ENCODE data around the gene PDCL2. TPM values are rescaled to one million over a fixed set of nuclear protein-coding genes. Genes with fewer than 3 reads are reported as not detected.
"Not testable (repeated sequence)": the region's sequence is repeated elsewhere in the genome, so short reads cannot be mapped to it uniquely, and the experiment has no call there.

PDCL2 gene
- polyA plus RNA-seq, 3 donors: not detected

- H3K36me3 ChIP-seq (replicated peaks in 1 of 2; ENCODE audit: control insufficient read depth in 1 of 2, insufficient read depth in 2 of 2, low read length in 2 of 2): no peaks in the 10 kb centered on the region
- intact Hi-C loops (cut with micrococcal nuclease): no loop called here
- H3K4me2 ChIP-seq (replicated peaks; ENCODE audit: extremely low read depth, low read length, poor library complexity, severe bottlenecking): peak overlapping the region; percentile 5
- no peaks in the 10 kb centered on the region for H3K36me3 Mint-ChIP-seq
- no peak overlapping the region for H3K27ac ChIP-seq (ENCODE audit: low read depth in 1 of 2, low read length in 2 of 2)
- DNase-seq: peak in 1 of 3 donors; percentile 12
- no peak overlapping the region for H3K4me3 ChIP-seq (replicated peaks in 1 of 3; ENCODE audit: low read depth in 2 of 3, low read length in 3 of 3)
- no peak overlapping the region for H2AFZ ChIP-seq (ENCODE audit: insufficient read depth, low read depth, low read length, poor library complexity, severe bottlenecking)
- no peak overlapping the region for H3K9ac ChIP-seq (ENCODE audit: insufficient read depth, low read length, poor library complexity, severe bottlenecking)
- H3K27ac Mint-ChIP-seq: no peak overlapping the region
- peaks cover 0 to 3% of the 10 kb centered on the region in 2 donors for H3K27me3 ChIP-seq (ENCODE audit: control insufficient read depth in 2 of 2, insufficient read depth in 2 of 2, low read length in 2 of 2)
- H3K79me2 ChIP-seq (ENCODE audit: insufficient read depth, low read length): no peaks in the 10 kb centered on the region
- H3K27me3 Mint-ChIP-seq (ENCODE audit: low read depth in 3 of 3): peaks cover 7 to 26% (median 17%) of the 10 kb centered on the region in 3 donors
- H3K4me1 ChIP-seq (ENCODE audit: control insufficient read depth in 1 of 2, insufficient read depth in 2 of 2, low read length in 2 of 2): no peaks in the 10 kb centered on the region
- no peak for TF ChIP-seq CTCF (IDR thresholded peaks at IDR 0.05)
- peaks cover 4 to 14% (median 8%) of the 10 kb centered on the region in 7 donors for H3K9me3 Mint-ChIP-seq
- no peaks in the 10 kb centered on the region for H4K20me1 ChIP-seq (ENCODE audit: insufficient read depth, low read length)
- WGBS (ENCODE audit: insufficient coverage): 70% methylated on average over 7 of the region's 10 CpGs
- H3K9me3 ChIP-seq (replicated peaks in 1 of 2; ENCODE audit: control insufficient read depth in 1 of 2, insufficient read depth in 1 of 2, low read length in 2 of 2): no peaks in the 10 kb centered on the region
- no peaks in the 10 kb centered on the region for H3K4me1 Mint-ChIP-seq
- peak overlapping the region; percentile 31 for H3K4me3 Mint-ChIP-seq
Observed at GRCh38 chr4:55553441-55554201, 38.4 kb downstream of the PDCL2 start.

DNA sequence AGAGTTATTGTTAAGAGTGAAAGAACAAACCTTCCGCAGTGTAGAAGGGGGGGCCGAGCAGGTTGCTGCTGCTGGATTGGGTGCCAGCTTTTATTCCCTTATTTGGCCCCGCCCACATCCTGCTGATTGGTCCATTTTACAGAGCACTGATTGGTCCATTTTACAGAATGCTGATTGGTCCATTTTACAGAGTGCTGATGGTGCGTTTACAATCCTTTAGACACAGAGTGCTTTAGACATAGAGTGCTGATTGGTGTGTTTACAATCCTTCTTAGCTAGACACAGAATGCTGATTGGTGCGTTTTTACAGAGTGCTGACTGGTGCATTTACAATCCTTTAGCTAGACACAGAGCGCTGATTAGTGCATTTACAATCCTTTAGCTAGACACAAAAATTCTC lies 40.1 kb downstream of the PDCL2 start:
- WGBS (ENCODE audit: insufficient coverage): 92% methylated on average over 4 of the region's 6 CpGs
- DNase-seq; H3K9me3 ChIP-seq (replicated peaks in 1 of 2; ENCODE audit: control insufficient read depth in 1 of 2, insufficient read depth in 1 of 2, low read length in 2 of 2); H3K4me3 Mint-ChIP-seq; H3K4me2 ChIP-seq (replicated peaks; ENCODE audit: extremely low read depth, low read length, poor library complexity, severe bottlenecking); H3K27me3 ChIP-seq (ENCODE audit: control insufficient read depth in 2 of 2, insufficient read depth in 2 of 2, low read length in 2 of 2); H3K4me3 ChIP-seq (replicated peaks in 1 of 3; ENCODE audit: low read depth in 2 of 3, low read length in 3 of 3); intact Hi-C loops (cut with micrococcal nuclease); H3K27ac ChIP-seq (ENCODE audit: low read depth in 1 of 2, low read length in 2 of 2); H3K36me3 Mint-ChIP-seq; H3K79me2 ChIP-seq (ENCODE audit: insufficient read depth, low read length); H3K9me3 Mint-ChIP-seq; H3K36me3 ChIP-seq (replicated peaks in 1 of 2; ENCODE audit: control insufficient read depth in 1 of 2, insufficient read depth in 2 of 2, low read length in 2 of 2); H3K9ac ChIP-seq (ENCODE audit: insufficient read depth, low read length, poor library complexity, severe bottlenecking); H3K4me1 Mint-ChIP-seq; H3K27ac Mint-ChIP-seq; H2AFZ ChIP-seq (ENCODE audit: insufficient read depth, low read depth, low read length, poor library complexity, severe bottlenecking); H4K20me1 ChIP-seq (ENCODE audit: insufficient read depth, low read length): not testable (repeated sequence)
- H3K4me1 ChIP-seq (ENCODE audit: control insufficient read depth in 1 of 2, insufficient read depth in 2 of 2, low read length in 2 of 2): peaks cover 8 to 10% of the 10 kb centered on the region in 2 donors
- H3K27me3 Mint-ChIP-seq (ENCODE audit: low read depth in 3 of 3): peaks cover 8 to 24% (median 22%) of the 10 kb centered on the region in 3 donors

All from CD14-positive monocyte (primary cell).